Endothelial cell of umbilical vein (primary cell): ENCODE results near the gene RASSF3. TPM values are rescaled to one million over a fixed set of nuclear protein-coding genes. Genes with fewer than 3 reads are reported as not detected.

Experiments used
- BruUV-seq: library from RNA; stranded (reverse); fragments of 400-500 nt; replicated peaks from 2 replicates; lab custom pipeline; 2021; lab: Mats Ljungman, UMichigan
- CTCF ChIA-PET: fragments of 300-600, 350-600 bp; sonication (Branson Sonifier 250); formaldehyde crosslinking; loops from one replicate; lab custom pipeline; 2021; ENCODE audit warnings: antibody characterized with exemption, inconsistent platforms; lab: Charles Lee
- POLR2A ChIA-PET: fragments of 300-600, 350-600 bp; sonication (Branson Sonifier 250); formaldehyde crosslinking; loops from one replicate; lab custom pipeline; 2021; ENCODE audit warnings: antibody characterized with exemption, inconsistent platforms; lab: Charles Lee
- DNase-seq: peaks from one replicate; pipeline ENCODE4 v3.0.0-alpha.2; 2011; ENCODE audit warnings: low read depth, low spot score
- FAIRE-seq: peaks from 2 replicates; lab custom pipeline; 2011; peaks lifted over from hg19 to GRCh38; lab: Jason Lieb, UNC
- H2AFZ ChIP-seq: 2 replicates; pipeline ENCODE4 v1.6.0; 2012; ENCODE audit warnings: low read depth, low read length, control low read depth, inconsistent platforms
- H3K27ac ChIP-seq: 2 replicates; pipeline ENCODE4 v1.5.1; 2011; ENCODE audit warnings: low read depth, mild to moderate bottlenecking, control low read depth, low read length, moderate library complexity; ENCODE audit not compliant: insufficient read depth
- H3K27me3 ChIP-seq, 2 experiments: 2 replicates each; pipeline versions ENCODE4 v1.6.0 to v1.6.1; 2011; ENCODE audit warnings: low read length in 2 of 2, mixed read lengths in 1 of 2; ENCODE audit not compliant: control insufficient read depth in 2 of 2, insufficient read depth in 2 of 2
- H3K36me3 ChIP-seq, 2 experiments: 2 replicates in 1 of 2; 3 replicates in 1 of 2; pipeline ENCODE4 v1.5.1; 2011; ENCODE audit warnings: low read length in 2 of 2, mild to moderate bottlenecking in 1 of 2, moderate library complexity in 1 of 2; ENCODE audit not compliant: control insufficient read depth in 2 of 2, insufficient read depth in 2 of 2; ENCODE audit errors: extremely low read depth in 1 of 2
- H3K4me1 ChIP-seq: 3 replicates; pipeline ENCODE4 v1.5.1; 2011; ENCODE audit warnings: mild to moderate bottlenecking, low read length; ENCODE audit not compliant: control insufficient read depth, insufficient read depth; ENCODE audit errors: extremely low read depth
- H3K4me2 ChIP-seq: 2 replicates; pipeline ENCODE4 v1.6.1; 2011; ENCODE audit warnings: low read length, control low read depth, mixed read lengths; ENCODE audit not compliant: insufficient read depth
- H3K4me3 ChIP-seq, 3 experiments: fragments of 200-600 bp in 1 of 3; sonication (generic), shearing (Covaris generic) in 1 of 3; replicated peaks in 1 of 3; 2 replicates each; pipeline ENCODE4 v1.5.1; 2011 to 2016; ENCODE audit warnings: control low read depth in 3 of 3, low read length in 3 of 3, mild to moderate bottlenecking in 2 of 3, inconsistent platforms in 1 of 3, low read depth in 1 of 3, moderate library complexity in 1 of 3; ENCODE audit not compliant: insufficient read depth in 1 of 3
- H3K79me2 ChIP-seq: 2 replicates; pipeline ENCODE4 v1.6.0; 2012; ENCODE audit warnings: low read length, inconsistent platforms; ENCODE audit not compliant: control insufficient read depth, insufficient read depth
- H3K9ac ChIP-seq: replicated peaks from 2 replicates; pipeline ENCODE3; 2011; ENCODE audit warnings: low read length, control low read depth; ENCODE audit not compliant: insufficient read depth; ENCODE audit errors: extremely low read depth
- H3K9me1 ChIP-seq: replicated peaks from 3 replicates; pipeline ENCODE4 v1.6.0; 2011; ENCODE audit warnings: mild to moderate bottlenecking, low read length; ENCODE audit not compliant: control insufficient read depth, insufficient read depth; ENCODE audit errors: extremely low read depth
- H3K9me3 ChIP-seq: replicated peaks from 2 replicates; pipeline ENCODE4 v1.5.1; 2012; ENCODE audit warnings: low read length, inconsistent platforms; ENCODE audit not compliant: control insufficient read depth, insufficient read depth
- H4K20me1 ChIP-seq: replicated peaks from 2 replicates; pipeline ENCODE3; 2011; ENCODE audit warnings: mild to moderate bottlenecking, low read length; ENCODE audit not compliant: control insufficient read depth, insufficient read depth; ENCODE audit errors: extremely low read depth
- EZH2 ChIP-seq: IDR thresholded peaks from 2 replicates; pipeline ENCODE4 v1.6.1; 2012; ENCODE audit warnings: borderline replicate concordance, low read depth, mild to moderate bottlenecking, moderate library complexity, low read length, inconsistent platforms; ENCODE audit not compliant: severe bottlenecking
- FOS ChIP-seq: IDR thresholded peaks from 2 replicates; pipeline ENCODE4 v1.6.1; 2011; ENCODE audit warnings: mild to moderate bottlenecking, low read length, moderate library complexity, borderline replicate concordance; ENCODE audit not compliant: insufficient read depth
- GATA2 ChIP-seq: IDR thresholded peaks from 2 replicates; pipeline ENCODE4 v1.7.0; 2011; ENCODE audit warnings: low read depth, mild to moderate bottlenecking, moderate library complexity, mixed read lengths, low read length; ENCODE audit not compliant: insufficient read length, insufficient read depth
- MYC ChIP-seq: IDR thresholded peaks from one replicate; pipeline ENCODE4 v1.6.1; 2011; ENCODE audit warnings: mild to moderate bottlenecking, low read depth, low read length
- dilution Hi-C: fragments of 300-500 bp; cut with MboI; formaldehyde crosslinking; loops from one replicate; pipeline ENCODE4 v1.15.0; 2019; ENCODE audit warnings: low sequenced_read_pairs; ENCODE audit not compliant: extremely low pct_ligation_motif_present
- intact Hi-C: fragments of 100-400 bp; cut with micrococcal nuclease; formaldehyde crosslinking; loops from one replicate; pipeline ENCODE4 v1.10.0; 2022
- polyA plus RNA-seq, 4 experiments: library from polyadenylated mRNA; depleted of rRNA in 3 of 4; stranded (reverse) in 3 of 4; unstranded in 1 of 4; fragments of >200 nt; gene quantifications; 2 replicates each; pipeline versions ENCODE4 v1.2.1 to v1.2.3, GENCODE V29; 2011 to 2012; ENCODE audit warnings: missing spikeins in 1 of 4
- total RNA-seq: library from RNA; stranded (reverse); gene quantifications from 2 replicates; pipeline ENCODE4 v1.2.3, GENCODE V29; 2021
- TF ChIP-seq, protein P1 (sequence below): IDR thresholded peaks from 2 replicates; pipeline ENCODE4 v1.6.1; 2011; ENCODE audit not compliant: insufficient read depth, insufficient read length

Gene RASSF3
- total and polyA plus RNA-seq, 2 donors (not counting 3 experiments of a cell fraction or from before 2014, with no cell fraction given) = 20.2 to 60.8 TPM

GRCh38 chr12:64583771-64584421 lies 26.4 kb upstream of the RASSF3 start:
- Histone ChIP-seq H3K27me3 (peaks cover 0 to 2% of the 10 kb centered on the region in 2 experiments), H3K79me2 (no peaks in the 10 kb centered on the region), H3K4me2 (peak overlapping the region; percentile 65), H3K36me3 (no peaks in the 10 kb centered on the region), H4K20me1 (no peaks in the 10 kb centered on the region), H3K9me1 (no peaks in the 10 kb centered on the region), H3K4me1 (peaks cover 17% of the 10 kb centered on the region), H3K27ac (peak overlapping the region; percentile 42), H3K4me3 (peak overlapping the region in 1 of 3 experiments; percentile 24), H2AFZ (peak overlapping the region; percentile 86), H3K9me3 (no peaks in the 10 kb centered on the region), H3K9ac (peak overlapping the region; percentile 0)
- no TSS peak for BruUV-seq
- POLR2A ChIA-PET = interaction anchor here (0.6 to 0.9 kb wide), 3 partner anchors 16 to 1519 kb away, joined by 3 read pairs; no protein-coding TSS in a partner anchor
- CTCF ChIA-PET = interaction anchor here (0.8 to 3.6 kb wide), 11 partner anchors 9 to 114 kb away, joined by 3 to 17 read pairs (median 5); no protein-coding TSS in a partner anchor
- FAIRE-seq = peak; percentile 90
- dilution Hi-C loops = no loop called here
- intact Hi-C loops = loop anchor here (1.0 kb wide), 1 partner anchor 26 kb away; the partner anchor contains the start of gene RASSF3
- peak; percentile 90 for DNase-seq
- TF ChIP-seq FOS (no peak), GATA2 (peak; percentile 52)

- no peak overlapping the region for H3K4me2 ChIP-seq
- POLR2A ChIA-PET = no interaction called here
- BruUV-seq = no TSS peak
- H3K9me3 ChIP-seq = no peaks in the 10 kb centered on the region
- H4K20me1 ChIP-seq = no peaks in the 10 kb centered on the region
- TF ChIP-seq MYC (no peak), EZH2 (no peak), GATA2 (no peak)
- TF ChIP-seq, protein P1, sequence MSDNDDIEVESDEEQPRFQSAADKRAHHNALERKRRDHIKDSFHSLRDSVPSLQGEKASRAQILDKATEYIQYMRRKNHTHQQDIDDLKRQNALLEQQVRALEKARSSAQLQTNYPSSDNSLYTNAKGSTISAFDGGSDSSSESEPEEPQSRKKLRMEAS = no peak
- intact Hi-C loops (no loop called here), dilution Hi-C loops (no loop called here)
- no peaks in the 10 kb centered on the region for H3K36me3 ChIP-seq
- H3K27me3 ChIP-seq = peaks cover 0 to 2% of the 10 kb centered on the region in 2 experiments
- no peaks in the 10 kb centered on the region for H3K9me1 ChIP-seq
- no peak for DNase-seq
- no peaks in the 10 kb centered on the region for H3K79me2 ChIP-seq
- H2AFZ ChIP-seq = no peak overlapping the region
- H3K27ac ChIP-seq = no peak overlapping the region
- FAIRE-seq = no peak
- no peak overlapping the region for H3K9ac ChIP-seq
- no peak overlapping the region for H3K4me3 ChIP-seq
- CTCF ChIA-PET = interaction anchor here (0.7 to 3.6 kb wide), 2 partner anchors 32 to 113 kb away, joined by 5 to 17 read pairs; no protein-coding TSS in a partner anchor
- H3K4me1 ChIP-seq = peaks cover 17% of the 10 kb centered on the region
These were observed 25.2 kb upstream of the RASSF3 start for GRCh38 chr12:64585104-64585503.
